ENCODE results near the gene FGFR2.
"Not testable (repeated sequence)": the region's sequence is repeated elsewhere in the genome, so short reads cannot be mapped to it uniquely, and the experiment has no call there.

FGFR2 gene

DNA sequence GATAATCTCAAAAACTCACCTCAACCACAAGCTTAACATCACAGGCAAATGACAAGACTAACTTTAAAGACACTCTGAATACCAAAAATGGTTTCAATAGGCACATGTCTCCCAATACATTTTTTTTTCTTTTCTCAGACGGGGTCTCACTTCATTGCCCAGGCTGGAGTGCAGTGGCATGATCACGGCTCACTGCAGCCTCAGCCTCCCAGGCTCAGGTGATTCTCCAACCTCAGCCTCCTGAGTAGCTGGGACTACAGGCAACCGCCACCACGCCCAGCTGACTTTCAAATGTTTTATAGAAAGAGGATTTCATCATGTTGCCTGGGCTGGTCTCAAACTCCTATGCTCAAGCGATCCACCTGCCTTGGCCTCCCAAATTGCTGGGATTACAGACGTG is 77.7 kb downstream of the FGFR2 start:
- not testable (repeated sequence) for DNase-seq

DNA sequence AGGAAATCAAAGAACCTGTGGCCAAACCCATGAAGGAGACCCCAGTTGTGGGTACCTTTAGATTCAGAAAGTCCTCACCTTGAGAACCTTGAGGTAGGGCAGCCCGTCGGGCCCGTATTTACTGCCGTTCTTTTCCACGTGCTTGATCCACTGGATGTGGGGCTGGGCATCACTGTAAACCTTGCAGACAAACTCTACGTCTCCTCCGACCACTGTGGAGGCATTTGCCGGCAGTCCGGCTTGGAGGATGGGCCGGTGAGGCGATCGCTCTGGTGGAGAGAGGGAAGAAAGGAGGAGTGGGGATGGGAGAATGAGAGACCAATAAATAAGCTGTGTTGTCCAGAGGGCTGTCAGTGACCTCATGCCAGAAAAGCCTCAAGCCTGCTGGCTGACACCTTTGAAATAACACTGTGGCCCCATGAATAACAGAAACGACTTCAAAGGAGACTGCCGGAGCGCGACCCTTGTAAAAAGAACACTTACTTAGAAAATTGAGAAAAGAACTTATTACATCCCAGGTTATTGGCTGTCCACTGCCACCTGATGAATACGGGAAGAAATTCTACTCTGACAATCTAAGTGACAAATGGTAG is 78.2 kb downstream of the FGFR2 start:
- DNase-seq = no peak

DNA sequence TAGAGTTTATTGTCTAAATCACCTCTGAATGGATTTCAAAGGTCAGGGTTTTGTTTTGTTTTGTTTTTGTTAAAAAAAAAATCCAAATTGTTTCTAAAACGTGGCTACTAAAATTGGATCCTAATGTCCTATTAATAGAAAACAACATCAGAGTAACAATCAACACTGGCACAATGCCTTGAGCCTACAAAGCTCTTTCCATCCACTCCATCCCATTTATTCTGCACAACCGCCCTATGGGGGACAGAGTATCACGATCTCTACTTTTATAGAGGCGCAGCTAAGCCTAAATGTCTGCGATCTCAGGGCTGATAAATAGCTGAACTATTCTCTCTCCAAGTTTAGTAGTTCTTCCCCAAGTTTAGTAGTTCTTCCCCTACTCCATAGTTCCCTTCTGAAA is 78.8 kb downstream of the FGFR2 start:
- no peak for DNase-seq

DNA sequence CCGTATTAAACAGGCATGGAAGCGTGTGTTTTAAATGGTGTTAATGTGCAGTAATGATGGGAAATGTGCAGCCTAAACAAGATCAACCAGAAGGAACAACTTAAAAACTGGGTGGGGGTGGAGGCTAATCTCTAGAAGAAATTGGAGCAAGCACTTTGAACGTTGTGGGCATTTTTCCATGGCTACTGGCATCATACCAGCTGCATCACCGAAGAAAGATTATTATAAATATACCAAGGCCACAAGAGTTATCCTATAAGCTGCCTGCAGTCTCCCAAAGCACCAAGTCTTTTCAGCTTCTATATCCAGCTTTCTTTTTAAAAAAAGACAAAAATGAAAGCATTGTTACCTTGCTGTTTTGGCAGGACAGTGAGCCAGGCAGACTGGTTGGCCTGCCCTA is 79.9 kb downstream of the FGFR2 start:
- no peak for DNase-seq

DNA sequence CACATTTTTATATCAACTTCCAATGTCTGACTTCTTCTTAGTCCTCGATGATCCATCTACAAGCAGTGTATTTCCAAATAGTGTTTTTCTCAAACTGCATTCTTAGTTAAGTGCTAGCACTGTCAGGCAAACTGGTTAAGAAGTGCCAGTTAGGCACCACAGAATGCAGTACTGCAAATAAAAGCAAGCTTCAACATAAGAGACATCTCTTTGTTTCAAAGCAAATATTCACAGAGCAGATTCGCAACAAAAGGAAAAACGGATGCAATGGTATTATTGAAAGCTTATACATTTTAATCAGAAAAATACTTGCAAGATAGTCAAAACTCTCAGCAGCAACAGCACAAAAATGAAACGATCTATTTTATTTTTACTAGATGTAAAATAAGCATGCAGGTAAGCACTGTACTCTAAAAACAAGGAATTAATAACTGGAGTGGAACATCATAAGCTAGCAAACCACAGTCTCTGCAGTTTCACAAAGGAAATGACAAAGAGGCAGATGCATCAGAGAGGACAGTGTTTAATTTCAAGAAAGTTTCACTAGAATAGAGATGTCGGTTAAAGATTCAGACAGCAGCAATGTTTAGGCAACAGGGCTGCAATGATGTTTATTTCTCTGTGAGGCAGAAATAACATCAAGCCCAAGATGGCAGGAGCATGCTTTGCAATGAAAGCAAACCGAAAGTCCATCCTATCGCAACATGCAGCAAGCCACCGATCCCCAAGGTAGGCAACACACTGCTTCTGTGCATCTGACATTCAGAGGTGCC is 82.0 kb downstream of the FGFR2 start:
- no peak for DNase-seq

DNA sequence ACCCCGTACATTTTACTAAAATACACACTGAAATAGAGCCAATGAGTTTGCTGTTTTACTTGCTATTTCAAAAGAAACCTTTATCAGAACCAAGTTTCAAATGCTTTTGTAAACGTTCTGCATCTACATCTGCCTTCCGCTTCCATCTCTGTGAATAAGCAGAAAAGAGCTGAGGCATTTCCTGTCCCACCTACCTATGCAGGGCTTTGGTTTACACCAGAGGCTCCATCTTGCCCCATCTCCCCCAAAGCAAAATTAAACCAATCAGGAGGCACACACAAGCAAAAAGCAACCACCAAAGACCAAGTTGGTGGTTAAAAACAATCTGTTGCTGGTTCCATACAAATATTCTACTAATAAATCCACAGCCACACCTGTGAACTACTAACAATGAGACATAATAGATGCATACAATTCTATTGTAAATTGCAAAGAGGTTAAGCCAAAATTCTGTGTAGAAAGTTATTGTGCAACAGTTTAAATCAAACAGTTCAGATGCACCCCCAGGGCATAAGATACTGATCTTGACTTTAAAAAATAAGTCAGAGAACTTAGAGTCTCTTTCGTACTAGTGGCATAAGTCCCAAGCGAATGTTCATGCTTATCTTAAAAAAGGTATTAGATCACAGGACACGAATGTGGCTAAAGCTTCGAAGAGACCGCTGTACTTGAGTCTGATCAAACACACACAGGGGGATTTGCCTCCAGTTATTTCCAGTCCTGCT is 83.9 kb downstream of the FGFR2 start:
- DNase-seq = no peak

DNA sequence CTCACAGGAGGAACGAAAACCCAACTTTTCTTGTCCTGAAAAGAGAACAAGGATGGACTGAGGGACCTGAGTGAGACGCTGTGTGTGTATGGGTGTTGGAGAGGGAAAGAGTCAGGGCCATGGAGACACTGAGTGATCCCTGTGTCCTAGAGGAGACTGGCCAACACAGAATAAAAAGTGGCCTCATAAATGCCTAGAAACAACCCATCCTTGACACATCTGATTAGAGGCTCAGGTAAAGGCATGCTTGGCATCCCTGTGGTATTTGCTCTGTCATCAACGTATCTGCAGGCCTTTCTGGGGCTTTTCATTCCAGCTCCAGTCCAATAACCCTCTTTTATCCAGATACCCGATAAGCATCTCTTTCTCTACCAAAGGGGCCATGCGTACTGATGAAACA is 86.3 kb downstream of the FGFR2 start:
- DNase-seq = no peak

DNA sequence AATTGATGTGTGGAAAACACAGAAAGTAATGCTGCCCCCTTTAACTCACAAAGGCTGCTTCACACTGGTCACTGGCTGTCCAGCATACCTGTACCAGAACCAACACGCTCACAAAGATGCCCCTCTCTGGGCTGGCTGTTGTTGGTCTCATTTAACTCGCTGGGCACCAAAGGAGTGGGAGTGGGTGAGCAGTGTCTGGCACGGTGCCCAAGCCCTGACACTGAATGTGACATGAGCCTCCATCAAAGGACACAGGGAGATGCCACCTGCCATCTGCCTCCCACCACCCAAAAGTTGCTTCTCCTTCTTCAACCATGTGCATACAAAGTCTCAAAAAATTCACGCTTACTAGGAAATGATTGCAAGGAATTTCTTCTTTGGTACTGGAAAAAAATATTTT is 86.8 kb downstream of the FGFR2 start:
- no peak for DNase-seq

DNA sequence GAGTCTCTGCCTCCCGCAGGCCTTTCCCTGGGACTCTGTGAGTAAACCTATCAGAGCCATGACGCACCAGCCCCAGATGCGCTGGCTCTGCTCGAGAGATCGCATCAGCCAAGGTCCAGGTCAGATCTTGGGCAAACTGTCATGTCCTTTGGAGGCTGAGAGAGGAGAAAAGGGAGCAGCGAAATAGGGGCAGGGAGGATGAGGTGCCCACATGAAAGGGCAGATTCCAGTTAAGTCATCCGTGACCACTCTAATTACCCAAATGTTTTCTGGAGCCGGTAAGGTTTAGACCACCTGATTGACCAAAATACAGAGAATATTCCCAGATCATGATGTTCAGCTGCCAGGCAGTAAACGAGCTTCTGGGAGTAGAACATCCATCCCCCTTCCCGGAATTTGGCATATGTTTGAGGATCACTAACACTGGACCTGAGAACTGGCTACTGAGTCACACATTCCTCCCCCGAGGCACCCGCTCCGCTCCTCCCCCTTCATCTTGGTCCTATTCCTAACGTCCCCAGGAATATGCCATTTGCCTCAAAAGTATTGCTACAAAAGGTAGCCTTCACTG is 88.0 kb downstream of the FGFR2 start:
- DNase-seq = no peak

DNA sequence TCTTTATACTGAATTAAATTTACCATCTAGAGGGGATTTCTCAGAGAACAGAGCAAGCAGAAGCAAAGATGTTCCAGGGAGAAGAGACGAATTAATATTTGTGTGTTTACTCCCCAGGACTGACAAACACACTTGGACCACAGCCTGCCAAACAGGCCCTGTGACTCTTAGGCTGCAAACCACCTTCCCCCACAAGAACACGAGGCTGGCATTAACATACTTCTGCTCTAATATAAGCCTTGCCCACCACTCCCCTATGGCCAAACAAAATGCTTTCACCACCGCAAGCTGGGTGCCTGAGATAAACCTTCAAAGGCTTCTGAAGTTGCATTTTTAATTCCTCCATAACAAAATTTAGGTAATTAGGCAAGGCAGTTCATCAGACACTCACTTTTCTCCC is 88.4 kb downstream of the FGFR2 start:
- DNase-seq = no peak

DNA sequence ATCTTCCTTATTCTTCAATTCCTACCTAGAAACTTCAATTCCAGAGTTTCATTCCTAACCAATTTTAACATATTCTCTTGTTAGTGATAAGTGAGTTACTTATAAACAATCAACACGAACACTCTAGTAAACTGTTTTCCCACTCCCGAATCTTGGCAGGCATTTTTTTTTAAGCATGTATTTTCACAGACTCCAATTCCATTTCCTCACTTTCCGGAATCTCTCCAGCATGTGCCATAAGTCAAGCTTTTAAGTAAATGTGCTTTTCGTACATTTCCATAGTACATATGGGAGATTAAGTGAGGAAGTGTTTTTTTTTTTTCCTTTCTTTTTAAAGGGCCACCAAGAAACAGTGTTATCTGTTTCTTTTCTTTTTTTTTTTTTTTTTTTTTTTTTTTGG is 89.1 kb downstream of the FGFR2 start:
- DNase-seq = no peak

DNA sequence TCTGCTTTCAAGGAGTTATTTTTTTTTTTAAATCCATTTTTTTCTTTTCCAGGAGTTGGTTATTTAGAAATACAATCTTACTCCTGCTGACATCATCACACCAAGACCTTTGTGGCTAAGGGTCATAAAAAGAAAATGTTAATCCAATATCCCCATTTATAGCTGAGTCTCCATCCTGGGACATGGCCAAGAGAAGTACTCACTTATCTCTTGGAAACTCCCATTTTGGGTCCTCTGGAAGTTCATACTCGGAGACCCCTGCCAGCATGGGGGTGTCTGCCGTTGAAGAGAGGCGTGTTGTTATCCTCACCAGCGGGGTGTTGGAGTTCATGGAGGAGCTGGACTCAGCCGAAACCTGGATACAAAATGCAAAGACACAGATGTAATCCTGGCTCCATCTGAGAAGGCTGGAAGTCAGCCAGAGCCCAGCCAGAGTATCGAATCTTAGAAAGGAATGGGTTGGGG is 94.6 kb downstream of the FGFR2 start:
- no peak for DNase-seq

DNA sequence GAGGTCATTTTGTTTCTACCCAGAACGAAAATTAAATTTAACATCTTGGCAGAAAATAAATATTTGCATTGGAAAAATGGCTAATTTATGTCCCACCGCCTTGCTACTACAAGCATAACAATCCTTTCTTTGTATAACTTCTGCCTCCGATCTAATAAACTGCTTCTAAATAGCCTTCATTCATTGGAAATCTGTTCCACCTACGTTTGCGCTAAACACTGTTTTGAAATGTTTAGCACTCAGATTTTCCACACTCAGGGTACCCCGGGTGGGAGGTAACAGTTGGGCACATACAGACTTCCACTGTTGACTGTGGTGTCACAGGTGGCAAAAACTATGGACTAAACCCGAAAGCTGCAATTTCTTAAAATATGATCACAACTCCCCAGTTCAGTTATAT is 96.4 kb downstream of the FGFR2 start:
- DNase-seq = no peak

DNA sequence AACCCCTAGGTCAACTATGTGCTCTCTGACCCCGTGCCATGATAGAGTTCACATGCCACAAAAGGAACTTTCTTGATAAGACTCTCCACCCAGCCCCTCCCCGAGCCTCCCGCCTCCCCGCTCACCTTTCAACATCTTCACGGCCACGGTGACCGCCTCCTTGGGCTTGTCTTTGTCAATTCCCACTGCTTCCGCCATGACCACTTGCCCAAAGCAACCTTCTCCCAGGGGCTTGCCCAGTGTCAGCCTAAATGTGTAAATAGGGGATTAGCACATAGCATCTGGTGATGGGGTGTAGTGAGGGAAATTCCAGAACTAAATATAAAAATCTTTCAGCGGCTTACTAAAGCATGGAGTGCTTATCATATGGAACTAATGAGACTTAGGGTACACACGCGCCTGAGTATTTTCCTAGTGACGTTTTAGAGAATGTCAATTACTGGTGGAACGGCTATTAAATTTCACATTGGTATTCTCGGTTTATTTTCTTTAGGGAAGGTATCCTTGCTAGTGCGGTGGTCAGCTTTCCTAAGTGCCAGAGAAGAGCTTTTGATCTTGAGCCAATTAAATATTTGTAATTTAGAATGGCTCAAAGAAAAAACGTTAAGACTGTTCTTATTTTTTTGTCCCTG is 97.4 kb downstream of the FGFR2 start:
- no peak for DNase-seq

DNA sequence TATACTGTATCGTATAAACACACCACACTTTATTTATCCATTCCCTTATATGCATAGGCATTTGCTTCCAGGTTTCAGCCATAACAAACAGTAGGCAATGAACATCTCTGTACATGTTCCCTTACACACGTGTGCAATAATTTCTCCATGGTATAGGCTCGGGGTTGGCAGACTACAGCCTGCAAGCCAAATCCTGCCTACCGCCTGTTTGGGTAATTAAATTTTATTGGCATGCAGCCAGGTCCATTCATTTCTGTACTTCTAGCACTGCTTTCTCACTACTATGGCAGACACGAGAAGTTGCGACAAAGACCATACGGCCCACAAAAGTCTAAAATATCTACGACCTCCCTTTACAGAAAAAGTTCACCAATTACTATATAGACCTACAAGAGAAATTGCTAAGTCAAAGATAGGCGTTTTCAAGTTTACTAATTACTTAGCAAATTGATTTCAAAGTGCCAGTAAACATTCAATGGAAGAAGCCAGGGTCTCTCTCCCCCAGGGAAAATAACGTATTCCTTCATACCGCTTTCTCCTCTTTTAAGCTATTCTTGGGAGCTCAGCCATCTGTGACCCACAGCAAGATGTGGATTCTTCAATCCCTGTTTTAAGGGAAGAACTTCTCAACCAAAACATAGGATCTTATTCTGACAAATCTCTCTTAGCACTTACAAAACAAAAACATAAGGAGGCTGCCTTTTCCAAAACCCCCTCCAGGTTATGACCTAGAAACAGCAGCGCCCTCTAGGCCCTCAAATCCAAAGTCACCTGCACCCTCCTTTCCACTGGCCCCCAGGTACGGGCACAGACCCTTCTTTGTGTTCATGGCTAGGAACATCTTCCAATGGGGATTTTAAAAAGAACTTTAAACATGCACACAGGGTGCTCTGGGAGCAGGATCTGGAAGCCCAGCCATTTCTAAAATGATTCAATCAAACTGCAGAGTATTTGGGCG is 100.5 kb downstream of the FGFR2 start:
- no peak for DNase-seq

DNA sequence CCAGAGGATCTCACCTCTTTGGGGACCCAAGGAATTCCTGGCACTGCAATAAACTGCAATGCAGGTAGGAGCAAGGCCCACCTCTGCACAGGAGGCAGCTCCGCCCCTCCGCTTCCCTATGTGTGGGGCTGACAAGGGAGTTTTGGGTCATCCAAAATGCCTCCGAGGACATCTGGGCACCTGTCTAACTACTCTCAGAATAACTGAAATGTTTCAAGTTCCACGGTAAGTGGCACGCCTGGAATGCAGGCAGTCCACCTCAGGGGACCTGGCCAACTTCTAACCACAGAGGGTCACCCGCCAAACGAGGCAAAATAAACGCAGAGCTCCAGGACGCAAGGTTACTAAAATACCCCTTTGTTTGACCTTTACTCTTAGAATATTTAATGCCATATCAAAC is 102.5 kb downstream of the FGFR2 start:
- DNase-seq = no peak

DNA sequence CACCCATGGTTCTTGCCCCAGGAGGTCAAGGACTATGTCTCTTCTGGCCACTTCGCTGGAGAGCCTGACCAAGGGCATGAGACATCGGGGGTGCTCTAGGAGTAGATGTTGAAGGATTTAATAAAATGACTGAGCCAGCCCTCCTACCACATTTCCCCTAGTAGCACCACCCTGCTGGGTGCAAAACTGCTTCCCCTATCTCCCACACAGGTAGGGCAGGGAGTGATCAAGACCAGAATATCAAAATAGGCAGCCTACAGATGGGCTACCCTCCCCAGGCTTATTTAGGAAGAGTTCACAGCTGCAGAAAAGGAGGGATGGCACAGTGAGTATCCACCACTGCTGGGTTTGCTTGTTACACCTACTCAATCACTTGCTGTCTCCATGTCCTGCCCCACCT is 103.9 kb downstream of the FGFR2 start:
- DNase-seq = no peak

DNA sequence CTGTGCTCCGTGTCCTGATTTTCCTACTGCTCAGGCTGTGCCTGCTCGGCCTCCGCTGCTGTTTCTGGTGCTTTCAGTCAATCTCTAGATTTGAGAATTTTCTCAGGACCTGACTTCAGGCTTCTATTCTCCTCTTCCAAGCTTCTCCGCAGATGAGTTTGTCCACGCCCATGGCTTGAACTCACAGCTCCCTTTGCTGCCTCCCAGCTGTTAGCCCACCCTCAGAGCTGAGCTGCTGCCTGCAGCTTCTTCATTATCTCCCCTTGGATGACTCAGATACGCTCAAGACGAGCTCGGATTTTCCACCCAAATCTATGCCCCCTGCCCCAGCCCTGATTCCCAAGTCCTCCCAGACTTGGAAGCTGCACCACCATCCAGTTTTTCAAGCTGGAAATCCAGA is 104.7 kb downstream of the FGFR2 start:
- no peak for DNase-seq

DNA sequence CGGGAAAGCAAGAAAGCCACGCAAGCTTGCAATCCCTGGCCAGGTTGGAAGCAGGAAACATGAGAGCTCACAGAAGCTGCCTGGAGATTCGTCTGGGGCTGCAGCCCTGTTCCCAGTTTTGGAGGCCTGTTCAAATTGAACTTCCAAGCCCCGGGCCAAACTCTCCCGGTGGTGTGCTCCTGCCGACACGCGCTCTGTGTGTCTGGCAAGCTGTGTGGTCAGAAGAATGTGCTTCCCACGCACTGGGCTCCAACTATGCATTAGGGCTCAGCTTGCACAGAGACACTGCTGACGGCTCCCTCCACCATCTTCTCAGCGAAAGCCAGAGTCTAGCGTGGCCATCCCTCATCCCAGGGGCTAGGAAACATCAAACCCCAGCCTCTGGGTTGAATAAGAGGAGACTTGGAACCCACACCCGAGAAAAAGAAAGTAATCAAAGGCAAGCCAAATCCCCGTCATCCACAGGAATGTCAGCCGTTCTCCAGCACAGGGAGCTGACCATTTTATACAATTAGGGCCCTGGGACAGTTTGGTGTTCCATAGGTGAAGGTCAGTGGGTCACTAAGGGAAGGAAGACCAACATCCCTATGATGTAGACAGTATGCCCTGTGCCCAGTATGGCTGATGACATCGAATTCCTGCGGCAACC is 107.2 kb downstream of the FGFR2 start:
- no peak for DNase-seq

DNA sequence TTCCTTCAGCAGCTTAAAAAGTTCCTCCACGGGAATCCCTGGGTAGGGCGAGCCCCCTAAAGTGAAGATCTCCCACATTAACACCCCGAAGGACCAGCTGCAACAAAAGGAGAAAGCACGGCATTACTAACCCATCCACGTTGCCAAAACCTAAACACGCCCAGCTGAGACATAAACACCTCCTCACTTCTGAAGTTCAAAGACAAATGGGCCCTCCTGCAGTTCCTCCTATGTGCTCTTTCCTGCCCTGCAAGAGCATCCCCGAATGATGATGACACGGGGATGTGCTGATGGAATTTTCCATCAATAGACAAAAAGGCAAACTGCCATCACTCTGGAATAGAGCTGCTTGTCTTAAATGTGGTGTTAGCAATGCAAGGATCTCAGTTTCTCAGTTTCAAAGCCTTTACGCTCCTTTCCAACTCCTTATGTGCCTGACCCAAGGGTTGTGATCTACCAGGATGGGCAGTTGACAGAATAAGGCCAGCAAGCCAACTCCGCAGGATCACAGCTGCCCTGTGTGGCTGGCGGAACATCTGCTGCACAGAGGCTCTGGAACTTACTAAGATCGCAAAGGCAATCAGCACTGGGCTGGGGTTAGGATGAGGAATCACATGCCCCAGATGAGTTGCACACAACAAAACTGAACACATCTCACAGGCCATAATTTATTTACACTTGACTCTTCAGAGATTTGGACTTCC is 112.7 kb downstream of the FGFR2 start:
- DNase-seq = no peak

DNA sequence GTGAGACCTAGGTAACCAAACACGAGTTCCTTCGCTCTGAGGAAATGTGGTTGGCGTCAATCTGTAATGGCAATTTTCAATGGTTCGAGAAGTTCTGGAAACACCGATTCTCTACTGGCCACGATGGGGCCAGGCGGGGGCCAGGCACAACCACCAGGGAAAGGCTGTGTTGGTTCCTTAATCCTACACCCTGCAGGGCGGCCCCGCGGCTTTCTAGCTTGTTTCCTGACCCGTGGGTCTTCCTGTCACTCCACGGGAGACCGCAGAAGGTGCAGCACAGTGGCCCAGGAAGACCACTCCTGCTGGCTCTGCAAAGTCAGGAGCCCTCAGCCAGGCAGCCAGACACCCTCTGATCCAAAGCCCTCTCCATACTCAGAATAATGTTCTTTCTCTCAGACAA is 113.4 kb downstream of the FGFR2 start:
- DNase-seq = no peak
